ENCODE data around the gene ITGB7.

- no peak for TF ChIP-seq CTCF (IDR thresholded peaks at IDR 0.05)
- TF ChIP-seq POLR2A (IDR thresholded peaks at IDR 0.05): no peak
These were observed 15.8 kb downstream of the ITGB7 start for GRCh38 chr12:53191096-53191884.
